Stimulated activated CD8-positive, alpha-beta memory T cell treated with anti-CD3 and anti-CD28 coated beads, Interleukin-4, amount 100 ng/mL, for 24 hours (primary cell): ENCODE measurements around the gene MAT1A.
"Not testable (repeated sequence)": the region's sequence is repeated elsewhere in the genome, so short reads cannot be mapped to it uniquely, and the experiment has no call there.

Source experiments
- DNase-seq: peaks from one replicate; pipeline ENCODE4 v3.0.0-alpha.2; 2020; ENCODE audit warnings: low read depth

MAT1A gene

DNA sequence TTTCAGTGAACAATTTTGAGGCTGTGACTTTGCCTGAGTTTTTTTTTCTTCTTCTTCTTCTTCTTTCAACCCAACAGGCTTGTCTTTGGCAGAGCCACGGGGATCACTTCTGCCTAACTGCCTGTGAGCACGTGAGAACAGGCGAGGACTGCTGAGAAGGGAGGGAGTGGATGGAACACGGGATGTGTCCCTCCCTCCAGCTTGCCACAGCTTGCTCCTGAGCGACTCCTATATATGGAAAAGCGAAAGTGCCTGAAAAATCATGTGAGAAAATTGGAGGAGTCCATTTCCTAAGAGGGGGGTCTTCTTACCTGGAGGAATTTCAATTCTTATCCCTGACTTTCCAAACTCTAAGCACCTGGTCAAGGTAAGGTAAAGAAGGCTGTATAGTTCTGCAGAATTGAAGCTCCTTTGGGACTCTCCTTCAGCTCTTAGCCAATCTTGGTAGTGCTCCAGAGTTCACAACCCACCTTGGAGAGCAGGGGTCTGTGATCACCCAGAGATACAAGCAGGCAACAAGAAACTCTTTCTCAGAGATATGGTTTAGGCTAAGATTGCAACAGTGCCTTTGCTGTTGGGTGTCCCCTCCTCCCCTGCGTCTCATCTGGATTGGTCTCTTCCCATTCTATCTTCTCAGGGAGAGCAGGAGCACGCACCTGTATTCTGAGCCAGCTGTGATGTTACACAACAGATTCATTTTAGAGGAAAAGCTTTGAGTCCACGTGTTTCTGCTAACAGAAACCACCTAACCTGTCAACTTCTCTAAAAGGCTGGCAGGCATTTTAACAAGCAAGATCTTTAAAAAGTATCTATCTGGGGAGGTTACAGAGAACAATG, at the start of gene MAT1A:
TSS of gene MAT1A (minus strand) at position 208 of the 837 bp plus-strand sequence. CDS start 235 bp downstream, outside the sequence.
- no peak for DNase-seq

DNA sequence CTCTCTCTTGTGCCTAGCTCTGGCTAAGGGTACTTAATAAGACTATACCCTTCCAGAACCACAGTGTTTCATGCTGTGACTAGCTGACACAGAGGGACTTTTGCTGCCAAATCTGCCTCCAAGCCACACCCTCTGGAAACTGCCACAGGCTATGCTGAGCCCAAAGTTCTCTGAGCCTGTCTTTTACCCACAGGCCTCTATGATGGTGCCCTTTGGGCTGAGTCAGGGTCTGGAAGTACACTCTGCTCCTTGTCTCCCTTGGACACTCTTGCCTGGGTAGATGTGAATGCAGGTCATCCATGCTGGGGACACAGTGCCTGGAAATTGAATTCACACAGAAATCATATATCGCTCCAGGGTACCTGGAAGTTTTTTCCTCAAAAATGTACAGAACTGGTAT, 44.5 kb upstream of the MAT1A start:
- DNase-seq, result no peak

DNA sequence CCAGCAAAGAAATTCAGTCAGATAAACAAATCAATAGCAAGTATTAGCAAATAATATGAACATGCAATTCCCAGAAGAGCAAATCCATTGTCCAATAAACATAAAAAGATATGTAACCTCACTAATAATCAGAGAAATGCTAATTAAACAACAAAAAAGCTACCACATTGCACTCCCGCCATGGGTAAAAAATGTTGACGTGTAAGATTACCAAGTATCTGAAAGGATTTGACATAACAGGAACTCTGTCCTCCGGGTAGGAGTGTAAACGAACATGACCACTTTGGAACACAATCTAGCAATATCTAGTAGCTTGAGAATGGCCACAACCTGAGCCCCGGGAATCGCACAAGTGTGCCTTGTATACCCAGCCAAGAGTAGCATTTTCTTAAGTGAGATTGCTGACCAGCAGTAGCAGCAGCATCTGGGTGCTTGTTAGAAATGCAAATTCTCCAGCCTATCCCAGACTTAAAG, 35.5 kb upstream of the MAT1A start:
- no peak for DNase-seq

- DNase-seq, result no peak
Measured at GRCh38 chr10:80324086-80324485, 34.6 kb upstream of the MAT1A start.

DNA sequence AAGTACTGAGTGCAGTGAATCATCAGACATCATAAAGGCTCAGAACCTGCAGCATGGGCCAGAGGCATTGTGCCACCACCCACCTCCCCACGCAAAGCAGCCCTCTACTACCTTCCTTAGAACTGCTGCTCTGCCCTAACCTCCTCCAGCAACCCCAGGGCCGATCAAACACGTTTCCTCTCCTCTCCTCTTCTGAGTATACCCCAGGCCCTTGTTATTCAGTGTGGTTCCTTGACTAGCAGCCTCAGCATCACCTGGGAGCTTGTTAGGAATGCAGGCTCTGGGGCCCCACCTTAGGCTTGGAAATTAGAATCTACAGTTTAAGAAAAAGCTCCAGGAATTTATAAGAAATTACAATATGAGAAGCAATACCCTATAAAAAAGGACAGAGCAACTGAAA, 33.9 kb upstream of the MAT1A start:
- no peak for DNase-seq

DNA sequence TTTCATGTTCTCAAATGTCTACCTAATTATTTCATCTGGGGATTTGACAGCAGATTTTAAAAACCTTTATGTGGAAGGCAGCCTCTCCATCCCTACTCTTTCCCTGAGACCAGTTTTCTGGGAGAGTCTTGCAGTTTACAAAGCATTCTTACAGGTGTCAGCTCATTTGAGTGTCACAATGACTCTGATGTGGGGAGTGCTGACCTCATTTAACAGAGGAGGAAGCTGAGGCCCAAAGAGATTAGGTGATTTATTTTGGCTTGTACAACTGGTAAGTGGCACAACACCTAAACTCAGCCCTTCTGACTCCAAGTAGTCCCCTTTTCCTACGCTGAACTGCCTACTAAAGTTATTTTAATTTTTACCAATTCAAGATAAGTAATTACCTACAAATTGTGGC, 33.3 kb upstream of the MAT1A start:
- no peak for DNase-seq

DNA sequence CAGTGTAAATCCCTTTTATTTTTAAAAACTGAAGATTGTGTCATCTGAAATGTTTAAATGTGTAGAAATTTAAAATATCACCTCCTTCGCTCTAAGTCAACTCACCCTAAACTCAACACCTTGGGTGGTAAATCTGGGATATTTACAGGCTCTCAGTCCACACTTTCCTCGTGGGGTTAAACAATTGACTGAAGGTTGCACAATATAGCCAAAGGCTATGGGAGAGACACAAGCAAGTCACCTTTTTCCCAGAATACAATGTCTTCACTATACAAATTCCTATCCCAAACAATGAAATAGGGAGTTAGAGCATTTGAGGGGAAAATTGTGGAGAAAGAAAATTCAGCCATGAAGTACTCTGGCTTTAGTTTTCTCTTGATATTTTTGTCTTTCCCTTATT, 32.7 kb upstream of the MAT1A start:
- DNase-seq, result no peak

DNA sequence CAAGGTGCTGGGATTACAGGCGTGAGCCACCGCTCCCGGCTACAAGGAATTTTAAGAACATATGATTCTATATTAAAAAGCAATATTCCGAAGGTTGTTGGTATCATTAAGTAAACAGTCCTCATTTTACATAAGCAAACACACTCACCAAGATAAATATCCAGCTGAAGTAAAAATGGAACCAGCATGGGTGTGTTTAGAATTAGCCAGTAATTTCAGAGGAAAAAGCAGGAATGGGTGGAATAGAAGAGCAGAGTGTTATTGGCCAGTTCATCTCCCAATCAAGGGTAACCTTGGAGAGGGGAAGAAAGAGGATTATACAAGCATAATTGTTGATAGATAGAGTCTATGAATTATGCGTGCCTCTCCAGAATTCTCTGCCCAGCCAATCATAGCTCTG, 31.7 kb upstream of the MAT1A start:
- no peak for DNase-seq

GRCh38 chr10:80320377-80320776, 30.9 kb upstream of the MAT1A start:
- no peak for DNase-seq

- no peak for DNase-seq
Measured at GRCh38 chr10:80319725-80320290, 30.4 kb upstream of the MAT1A start.

DNA sequence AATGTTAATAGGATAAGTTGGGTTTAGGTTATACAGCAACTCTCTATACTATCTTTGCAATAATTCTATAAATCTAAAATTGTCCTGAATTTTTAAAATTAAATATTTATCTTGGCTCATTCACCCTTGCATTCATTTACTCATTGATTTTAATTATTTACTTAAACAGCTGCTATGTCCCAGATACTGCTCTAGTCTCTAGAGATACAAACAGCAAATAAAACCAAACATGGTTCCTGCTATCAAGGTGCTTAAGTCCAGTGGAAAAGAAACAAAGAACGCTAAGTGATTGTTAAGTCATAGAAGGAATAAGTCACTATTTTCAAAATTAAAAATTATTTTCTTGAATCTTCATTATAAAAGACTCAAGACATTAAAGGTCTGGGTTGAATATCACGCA, 29.9 kb upstream of the MAT1A start:
- DNase-seq, result no peak

DNA sequence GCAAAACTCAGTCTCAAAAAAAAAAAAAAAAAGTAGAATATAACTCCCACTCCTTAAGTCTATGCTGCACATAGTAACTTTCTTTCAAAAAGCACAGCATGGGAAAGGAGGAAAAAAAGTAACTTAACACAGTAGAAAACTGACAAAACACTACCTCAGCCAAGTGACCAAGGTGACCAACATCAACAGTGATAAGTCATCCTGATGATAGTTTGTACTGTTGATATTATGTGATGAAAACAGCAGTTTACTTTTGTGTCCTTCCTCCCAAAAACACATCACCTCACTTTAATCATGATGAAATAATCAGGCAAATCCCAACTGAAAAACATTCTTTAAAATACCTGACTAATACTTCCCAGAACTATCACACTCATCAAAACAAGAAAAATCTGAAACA, 29.3 kb upstream of the MAT1A start:
- DNase-seq, result no peak

DNA sequence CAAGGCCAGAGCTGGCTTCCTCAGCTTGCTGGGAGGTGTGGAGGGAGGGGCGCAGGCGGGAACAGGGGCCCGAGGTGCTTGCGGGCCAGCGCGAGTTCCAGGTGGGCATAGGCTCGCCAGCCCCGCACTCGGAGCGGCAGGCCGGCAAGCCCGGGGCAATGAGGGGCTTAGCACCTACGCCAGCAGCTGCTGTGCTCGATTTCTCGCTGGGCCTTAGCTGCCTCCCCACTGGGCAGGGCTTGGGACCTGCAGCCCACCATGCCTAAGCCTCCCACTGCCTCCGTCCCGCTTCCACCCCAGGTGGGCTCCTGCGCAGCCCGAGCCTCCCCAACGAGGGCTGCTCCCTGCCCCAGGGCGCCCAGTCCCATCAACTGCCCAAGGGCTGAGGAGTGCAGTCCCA, 25.9 kb upstream of the MAT1A start:
- DNase-seq, result no peak

GRCh38 chr10:80313523-80313922, 24.1 kb upstream of the MAT1A start:
- DNase-seq, result no peak

DNA sequence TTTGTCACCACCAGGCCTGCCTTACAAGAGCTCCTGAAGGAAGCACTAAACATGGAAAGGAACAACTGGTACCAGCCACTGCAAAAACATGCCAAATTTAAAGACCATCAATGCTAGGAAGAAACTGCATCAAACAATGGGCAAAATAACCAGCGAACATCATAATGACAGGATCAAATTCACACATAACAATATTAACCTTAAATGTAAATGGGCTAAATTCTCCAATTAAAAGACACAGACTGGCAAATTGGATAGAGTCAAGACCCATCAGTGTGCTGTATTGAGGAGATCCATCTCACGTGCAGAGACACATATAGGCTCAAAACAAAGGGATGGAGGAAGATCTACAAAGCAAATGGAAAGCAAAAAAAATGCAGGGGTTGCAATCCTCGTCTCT, 16.5 kb upstream of the MAT1A start:
- not testable (repeated sequence) for DNase-seq

DNA sequence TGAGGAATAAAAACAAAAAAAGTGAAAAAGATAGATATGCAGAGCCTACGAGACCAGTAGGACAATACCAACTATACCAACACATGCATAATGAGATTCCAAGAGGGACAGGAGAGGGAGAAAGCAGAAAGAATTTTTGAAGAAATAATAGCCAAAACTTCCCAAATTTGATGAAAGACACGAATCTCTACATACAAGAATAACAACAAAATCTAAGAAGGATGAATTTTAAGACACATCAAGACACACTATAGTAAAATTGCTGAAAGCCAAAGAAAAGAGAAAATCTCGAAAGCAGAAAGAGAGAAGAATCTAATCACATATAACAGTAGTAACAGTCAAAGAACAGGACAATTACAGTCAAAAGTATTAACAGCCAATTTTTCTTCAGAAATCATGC, 7.5 kb upstream of the MAT1A start:
- DNase-seq, result no peak

GRCh38 chr10:80292607-80293239, 3.3 kb upstream of the MAT1A start:
- no peak for DNase-seq

GRCh38 chr10:80290474-80291220, 1.2 kb upstream of the MAT1A start:
- DNase-seq, result no peak

GRCh38 chr10:80288849-80289248, 609 bp downstream of the MAT1A start:
- DNase-seq, result no peak

DNA sequence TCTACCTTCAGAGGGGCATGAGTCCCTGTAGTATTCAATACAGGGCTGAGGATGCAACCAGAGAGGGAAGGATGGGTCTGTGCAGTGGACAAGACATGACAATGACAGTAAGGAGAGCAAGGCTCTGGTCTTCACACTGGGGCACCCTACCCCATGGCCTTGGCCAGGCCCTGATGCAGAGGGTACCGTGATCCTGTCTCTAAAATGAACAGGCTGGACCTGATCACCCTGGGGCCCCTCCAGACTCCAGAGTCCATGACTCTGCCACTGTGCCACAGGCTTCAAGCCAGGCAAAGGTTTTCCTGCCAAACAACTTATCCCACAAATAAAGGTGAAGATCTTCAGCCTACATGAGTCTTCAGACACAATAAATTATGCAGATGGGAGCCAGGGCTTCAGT, 4.9 kb downstream of the MAT1A start:
- DNase-seq, result no peak

GRCh38 chr10:80283536-80284199, 5.8 kb downstream of the MAT1A start:
- DNase-seq, result no peak

DNA sequence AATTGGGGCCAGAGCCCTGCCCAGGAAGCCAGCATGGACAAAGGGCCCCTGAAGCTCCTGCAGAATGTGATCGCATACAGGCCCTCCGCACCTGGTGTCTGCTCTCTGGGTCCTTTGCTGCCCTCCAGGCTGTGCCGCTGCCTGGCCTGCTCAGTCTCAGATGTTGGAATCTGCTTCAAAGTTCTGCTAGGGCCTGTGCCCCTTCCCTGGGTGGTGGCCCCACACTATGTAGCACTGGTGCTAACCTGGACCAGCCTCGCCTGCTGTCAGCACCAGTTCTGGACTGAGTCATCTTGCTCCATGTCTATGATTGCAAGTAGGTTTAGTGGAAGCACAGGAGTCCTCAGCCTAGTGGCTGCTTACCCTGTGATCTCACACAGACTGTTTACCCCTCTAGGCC, 6.3 kb downstream of the MAT1A start:
- no peak for DNase-seq
